Kidney (tissue), 14 donors: ENCODE measurements around the gene SCN4B. TPM values are rescaled to one million over a fixed set of nuclear protein-coding genes. Genes with fewer than 3 reads are reported as not detected.

Experiments
- DNase-seq, 5 donors: peaks; one replicate each; pipeline ENCODE4 v3.0.0-alpha.2; 2013 to 2020
- FAIRE-seq: peaks from 2 replicates; lab custom pipeline; 2012; peaks lifted over from hg19 to GRCh38; lab: Jason Lieb, UNC
- H3K27ac ChIP-seq, 2 donors: one replicate each; pipeline ENCODE4 v1.7.0; 2013; ENCODE audit warnings: low read depth in 2 of 2, low read length in 2 of 2, inconsistent platforms in 1 of 2
- H3K27me3 ChIP-seq: one replicate; pipeline ENCODE4 v1.7.1; 2013; ENCODE audit warnings: low read length, inconsistent platforms; ENCODE audit not compliant: control insufficient read depth, insufficient read depth
- H3K36me3 ChIP-seq, 3 donors: one replicate each; pipeline versions ENCODE4 v1.7.0 to v1.7.1; 2013; ENCODE audit warnings: low read length in 3 of 3, control low read depth in 1 of 3, inconsistent platforms in 1 of 3; ENCODE audit not compliant: insufficient read depth in 3 of 3, control insufficient read depth in 2 of 3
- H3K4me1 ChIP-seq, 3 donors: one replicate each; pipeline versions ENCODE4 v1.7.0 to v1.7.1; 2013; ENCODE audit warnings: low read length in 3 of 3, inconsistent platforms in 1 of 3, low read depth in 1 of 3; ENCODE audit not compliant: control insufficient read depth in 2 of 3, insufficient read depth in 2 of 3
- H3K4me3 ChIP-seq, 3 donors: one replicate each; pipeline versions ENCODE4 v1.7.0 to v1.8.1; 2013; ENCODE audit warnings: low read length in 3 of 3, control low read depth in 1 of 3, inconsistent platforms in 1 of 3
- H3K9ac ChIP-seq, 3 donors: one replicate each; pipeline versions ENCODE4 v1.7.0 to v1.7.1; 2013; ENCODE audit warnings: low read length in 3 of 3, control low read depth in 1 of 3, inconsistent platforms in 1 of 3
- H3K9me3 ChIP-seq, 3 donors: one replicate each; pipeline versions ENCODE4 v1.7.0 to v1.7.1; 2013; ENCODE audit warnings: low read length in 3 of 3, control low read depth in 1 of 3, inconsistent platforms in 1 of 3; ENCODE audit not compliant: control insufficient read depth in 2 of 3, insufficient read depth in 1 of 3
- intact Hi-C: fragments of 100-400 bp; cut with DNase I; formaldehyde crosslinking; loops from one replicate; pipeline ENCODE4 v1.11.1; 2022
- polyA plus RNA-seq: library from polyadenylated mRNA; stranded (reverse); fragments of 350-450 nt; fragmentation: Illumina TruSeq; extraction: RNeasy Lipid Tissue Mini Kit (QIAGEN cat#74804); gene quantifications from one replicate; pipeline ENCODE4 v1.2.3, GENCODE V29; 2014; ENCODE audit warnings: low read depth, low replicate concordance; ENCODE audit not compliant: insufficient read depth
- total RNA-seq: library from RNA; stranded (reverse); fragmentation: NEBNext Ultra II Directional; extraction: Animal tissue kit (Norgen Biotek cat#: 25700); gene quantifications from one replicate; pipeline ENCODE4 v1.2.1, GENCODE V29; 2021
- TF ChIP-seq, protein P1 (sequence below): IDR thresholded peaks from 3 replicates; pipeline ENCODE4 v1.5.1; 2012; ENCODE audit warnings: mild to moderate bottlenecking, moderate library complexity, borderline replicate concordance; ENCODE audit not compliant: insufficient read depth; ENCODE audit errors: extremely low read depth
- donor health status: control.
- donor health status: control.
- donor health status: control.
- donor health status: control.
- donor health status: control.
- donor health status: DM: yes; HTN: yes; CAD: no.
- donor health status: Normal renal cell carcinoma (clear cell type).

The SCN4B gene
- total and polyA plus RNA-seq, 2 donors from 2014 or later: 1.4 to 3.5 TPM

DNA sequence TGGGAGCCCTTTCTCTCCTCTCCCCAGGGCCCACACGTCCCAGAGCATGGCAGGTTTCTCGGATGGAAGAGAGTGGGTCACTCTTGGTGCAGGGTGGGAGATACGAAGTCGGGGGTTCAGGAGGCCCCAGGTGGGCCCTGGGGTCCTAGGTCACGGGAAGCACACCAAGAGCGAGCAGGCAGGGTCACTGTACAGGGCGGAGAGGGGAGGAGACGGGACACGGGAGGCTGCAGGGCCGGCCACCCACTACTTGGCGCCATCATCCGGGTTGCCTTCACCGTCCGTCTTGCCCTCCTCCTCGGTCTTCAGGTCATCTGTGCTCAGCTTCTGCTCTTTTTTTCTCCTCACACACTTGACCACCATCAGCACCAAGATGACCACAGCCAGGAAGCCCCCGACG lies 14.0 kb upstream of the SCN4B start:
- Histone ChIP-seq H3K27me3 (no peaks in the 10 kb centered on the region), H3K27ac (no peak overlapping the region), H3K4me3 (no peak overlapping the region), H3K9me3 (no peaks in the 10 kb centered on the region), H3K36me3 (no peaks in the 10 kb centered on the region), H3K4me1 (no peaks in the 10 kb centered on the region), H3K9ac (no peak overlapping the region)
- DNase-seq (no peak), FAIRE-seq (no peak)
- intact Hi-C loops: no loop called here
- TF ChIP-seq, protein P1, sequence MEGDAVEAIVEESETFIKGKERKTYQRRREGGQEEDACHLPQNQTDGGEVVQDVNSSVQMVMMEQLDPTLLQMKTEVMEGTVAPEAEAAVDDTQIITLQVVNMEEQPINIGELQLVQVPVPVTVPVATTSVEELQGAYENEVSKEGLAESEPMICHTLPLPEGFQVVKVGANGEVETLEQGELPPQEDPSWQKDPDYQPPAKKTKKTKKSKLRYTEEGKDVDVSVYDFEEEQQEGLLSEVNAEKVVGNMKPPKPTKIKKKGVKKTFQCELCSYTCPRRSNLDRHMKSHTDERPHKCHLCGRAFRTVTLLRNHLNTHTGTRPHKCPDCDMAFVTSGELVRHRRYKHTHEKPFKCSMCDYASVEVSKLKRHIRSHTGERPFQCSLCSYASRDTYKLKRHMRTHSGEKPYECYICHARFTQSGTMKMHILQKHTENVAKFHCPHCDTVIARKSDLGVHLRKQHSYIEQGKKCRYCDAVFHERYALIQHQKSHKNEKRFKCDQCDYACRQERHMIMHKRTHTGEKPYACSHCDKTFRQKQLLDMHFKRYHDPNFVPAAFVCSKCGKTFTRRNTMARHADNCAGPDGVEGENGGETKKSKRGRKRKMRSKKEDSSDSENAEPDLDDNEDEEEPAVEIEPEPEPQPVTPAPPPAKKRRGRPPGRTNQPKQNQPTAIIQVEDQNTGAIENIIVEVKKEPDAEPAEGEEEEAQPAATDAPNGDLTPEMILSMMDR: no peak

DNA sequence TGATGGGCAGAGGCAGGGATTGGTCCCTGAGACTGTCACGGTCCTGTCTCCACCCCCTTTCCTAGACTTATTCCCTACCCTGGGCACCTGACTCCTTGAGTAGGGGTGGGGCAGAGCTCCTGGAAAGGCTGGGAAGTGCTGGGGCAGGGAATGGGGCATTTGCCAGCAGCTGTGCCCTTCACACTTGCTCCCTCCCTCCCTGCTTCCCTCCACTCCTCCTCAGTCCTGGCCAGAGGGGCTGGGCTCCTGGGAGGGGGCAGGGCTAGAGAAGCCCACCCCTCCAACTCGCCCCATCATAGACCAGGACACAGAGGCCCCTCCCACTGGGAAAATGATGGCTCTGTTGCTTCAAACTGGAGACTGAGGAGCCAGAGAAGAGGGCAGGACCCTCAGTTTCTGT lies 12.3 kb upstream of the SCN4B start:
- FAIRE-seq: no peak
- Histone ChIP-seq H3K27me3 (no peaks in the 10 kb centered on the region), H3K36me3 (no peaks in the 10 kb centered on the region)

DNA sequence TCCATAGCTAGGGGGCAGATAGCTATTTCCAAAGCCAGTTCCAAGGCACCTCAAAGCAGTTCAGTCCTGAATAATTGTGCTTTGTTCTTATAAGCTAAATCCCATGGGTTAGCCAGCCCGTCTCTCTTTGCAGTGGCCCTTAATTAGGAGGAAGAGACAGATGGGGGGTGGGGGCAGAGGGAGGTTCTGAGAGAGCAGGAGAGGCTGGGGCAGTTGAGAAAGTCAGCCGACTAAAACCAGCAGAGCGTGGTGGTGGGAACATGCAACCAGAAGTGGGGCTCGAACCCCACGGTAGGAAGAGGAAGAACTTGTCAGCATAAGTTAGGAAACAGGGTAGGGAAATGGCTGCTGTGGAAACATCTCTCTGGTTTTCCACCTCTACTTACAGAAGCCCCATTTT lies 10.9 kb upstream of the SCN4B start:
- FAIRE-seq (no peak), DNase-seq (no peak)
- no peaks in the 10 kb centered on the region for H3K4me1 ChIP-seq
- intact Hi-C loops: no loop called here
- H3K4me3 ChIP-seq: no peak overlapping the region
- TF ChIP-seq, protein P1: no peak
- no peak overlapping the region for H3K27ac ChIP-seq
- H3K36me3 ChIP-seq: no peaks in the 10 kb centered on the region
- no peaks in the 10 kb centered on the region for H3K27me3 ChIP-seq
- no peaks in the 10 kb centered on the region for H3K9me3 ChIP-seq
- no peak overlapping the region for H3K9ac ChIP-seq

More for the DNA sequence above, 12.3 kb upstream of the SCN4B start:
- no peak for DNase-seq
- Histone ChIP-seq H3K4me3 (no peak overlapping the region), H3K27ac (no peak overlapping the region), H3K4me1 (no peaks in the 10 kb centered on the region), H3K9me3 (no peaks in the 10 kb centered on the region), H3K9ac (no peak overlapping the region)
- intact Hi-C loops: no loop called here
- TF ChIP-seq, protein P1: no peak

DNA sequence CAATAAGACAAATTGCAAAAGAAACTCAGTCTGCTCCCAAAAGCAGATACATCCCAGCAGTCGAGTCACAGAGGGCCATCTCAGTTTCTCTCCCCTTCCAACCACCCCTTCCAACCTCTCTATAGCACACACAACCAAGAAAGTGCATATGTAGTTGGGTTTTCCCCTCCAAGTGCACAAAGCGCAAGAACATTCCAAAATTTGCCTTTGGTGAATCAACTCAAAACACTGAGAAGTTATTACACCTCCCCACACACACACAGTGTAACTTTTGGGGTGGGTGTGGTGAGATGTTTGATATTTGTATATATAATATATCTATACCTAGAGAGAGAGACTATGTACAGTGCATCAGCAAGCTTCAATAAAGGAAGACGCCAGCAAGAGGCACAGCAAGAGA lies 10.2 kb upstream of the SCN4B start:
- Histone ChIP-seq H3K9ac (no peak overlapping the region), H3K27me3 (no peaks in the 10 kb centered on the region), H3K27ac (no peak overlapping the region), H3K4me1 (no peaks in the 10 kb centered on the region), H3K36me3 (no peaks in the 10 kb centered on the region), H3K4me3 (no peak overlapping the region), H3K9me3 (no peaks in the 10 kb centered on the region)
- FAIRE-seq (no peak), DNase-seq (no peak)
- intact Hi-C loops: no loop called here
- TF ChIP-seq, protein P1: no peak
